Mucosa of rectum (tissue), 2 donors: ENCODE measurements around the gene SCGN.

Source experiments
- H3K27ac ChIP-seq, 2 donors: one replicate each; pipeline ENCODE4 v1.7.0; 2013; ENCODE audit warnings: inconsistent platforms in 2 of 2, low read depth in 2 of 2, low read length in 2 of 2
- H3K27me3 ChIP-seq, 2 donors: one replicate each; pipeline ENCODE4 v1.7.0; 2013; ENCODE audit warnings: low read length in 2 of 2; ENCODE audit not compliant: control insufficient read depth in 2 of 2, insufficient read depth in 2 of 2
- H3K36me3 ChIP-seq, 2 donors: one replicate each; pipeline ENCODE4 v1.7.0; 2013; ENCODE audit warnings: low read length in 2 of 2; ENCODE audit not compliant: control insufficient read depth in 2 of 2, insufficient read depth in 2 of 2
- H3K4me1 ChIP-seq, 2 donors: one replicate each; pipeline ENCODE4 v1.7.0; 2013; ENCODE audit warnings: low read length in 2 of 2, mild to moderate bottlenecking in 1 of 2; ENCODE audit not compliant: control insufficient read depth in 2 of 2, insufficient read depth in 2 of 2
- H3K4me3 ChIP-seq, 2 donors: one replicate each; pipeline ENCODE4 v1.7.0; 2013; ENCODE audit warnings: low read length in 2 of 2
- H3K9ac ChIP-seq, 2 donors: one replicate each; pipeline ENCODE4 v1.7.0; 2013; ENCODE audit warnings: low read length in 2 of 2, low read depth in 1 of 2, mild to moderate bottlenecking in 1 of 2
- H3K9me3 ChIP-seq, 2 donors: one replicate each; pipeline ENCODE4 v1.7.0; 2013; ENCODE audit warnings: low read length in 2 of 2; ENCODE audit not compliant: control insufficient read depth in 2 of 2
- donor health status: healthy.
- donor health status: Normal muscosa, but diverticular disease.

The SCGN gene

GRCh38 chr6:25697537-25698340 lies 45.7 kb downstream of the SCGN start:
- Histone ChIP-seq H3K9ac (no peak overlapping the region), H3K27ac (no peak overlapping the region), H3K4me1 (no peaks in the 10 kb centered on the region), H3K9me3 (no peaks in the 10 kb centered on the region), H3K27me3 (no peaks in the 10 kb centered on the region), H3K4me3 (no peak overlapping the region), H3K36me3 (no peaks in the 10 kb centered on the region)

DNA sequence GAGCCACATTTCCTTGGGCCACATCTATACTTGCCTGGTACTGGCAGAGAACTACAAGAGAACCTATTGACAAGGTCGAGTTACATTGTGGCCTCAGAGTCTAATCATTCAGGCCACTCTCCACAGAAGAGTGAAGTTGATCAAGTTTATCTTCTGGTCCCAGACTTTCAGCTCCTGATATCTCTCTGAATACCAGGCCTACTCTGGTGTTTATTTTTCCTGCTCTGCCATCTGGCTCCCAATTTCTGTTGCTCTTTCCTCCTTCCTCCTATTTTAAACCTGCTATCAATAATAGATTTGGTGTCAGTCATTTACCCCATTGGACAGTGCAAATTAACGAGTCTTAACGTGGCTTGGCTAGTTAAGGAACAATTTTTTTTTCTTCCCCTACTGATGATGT lies 46.6 kb downstream of the SCGN start:
- Histone ChIP-seq H3K27me3 (no peaks in the 10 kb centered on the region), H3K4me1 (no peaks in the 10 kb centered on the region), H3K9ac (no peak overlapping the region), H3K9me3 (no peaks in the 10 kb centered on the region), H3K36me3 (no peaks in the 10 kb centered on the region), H3K27ac (no peak overlapping the region), H3K4me3 (no peak overlapping the region)

DNA sequence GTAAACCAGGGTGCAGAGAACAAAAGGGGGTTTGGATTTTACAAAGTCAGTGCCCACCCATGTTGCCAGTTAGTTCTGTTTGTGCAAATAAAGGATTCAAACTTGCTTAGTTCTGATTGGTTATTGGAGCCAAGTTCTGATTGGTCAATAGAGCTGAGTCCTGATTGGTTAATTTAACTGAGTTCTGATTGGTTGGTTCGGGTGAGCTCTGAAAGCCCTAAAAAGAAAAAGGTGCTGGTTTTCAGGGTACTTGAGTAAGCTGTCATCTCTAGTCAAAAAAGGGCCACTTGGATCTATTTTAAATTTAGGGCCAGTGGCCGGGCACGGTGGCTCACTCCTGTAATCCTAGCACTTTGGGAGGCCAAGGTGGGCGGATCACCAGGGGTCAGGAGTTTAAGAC lies 47.6 kb downstream of the SCGN start:
- no peaks in the 10 kb centered on the region for H3K36me3 ChIP-seq
- H3K27ac ChIP-seq: no peak overlapping the region
- no peaks in the 10 kb centered on the region for H3K27me3 ChIP-seq
- no peaks in the 10 kb centered on the region for H3K9me3 ChIP-seq
- H3K4me3 ChIP-seq: no peak overlapping the region
- no peaks in the 10 kb centered on the region for H3K4me1 ChIP-seq
- H3K9ac ChIP-seq: no peak overlapping the region

DNA sequence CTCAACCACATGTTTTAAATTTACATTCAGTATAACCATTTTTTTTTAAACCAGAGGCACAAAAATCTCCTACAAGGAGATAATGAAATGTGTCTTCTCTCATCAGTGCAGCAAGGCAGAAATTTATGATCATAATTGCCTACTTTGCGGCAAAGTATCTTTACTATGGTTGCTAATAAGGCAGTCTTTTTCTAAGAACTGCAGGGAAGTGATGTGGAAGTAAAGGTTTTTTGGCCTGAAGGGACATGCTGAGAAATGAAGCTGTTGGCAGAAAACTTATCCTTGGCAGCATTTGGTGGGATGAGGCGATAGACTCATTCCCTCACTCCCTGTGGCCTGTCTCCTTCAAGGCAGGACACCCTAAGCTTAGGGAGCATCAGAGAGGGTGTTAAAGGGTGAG lies 48.7 kb downstream of the SCGN start:
- no peaks in the 10 kb centered on the region for H3K9me3 ChIP-seq
- H3K4me1 ChIP-seq: no peaks in the 10 kb centered on the region
- H3K27me3 ChIP-seq: no peaks in the 10 kb centered on the region
- H3K9ac ChIP-seq: no peak overlapping the region
- H3K27ac ChIP-seq: no peak overlapping the region
- H3K4me3 ChIP-seq: no peak overlapping the region
- no peaks in the 10 kb centered on the region for H3K36me3 ChIP-seq

DNA sequence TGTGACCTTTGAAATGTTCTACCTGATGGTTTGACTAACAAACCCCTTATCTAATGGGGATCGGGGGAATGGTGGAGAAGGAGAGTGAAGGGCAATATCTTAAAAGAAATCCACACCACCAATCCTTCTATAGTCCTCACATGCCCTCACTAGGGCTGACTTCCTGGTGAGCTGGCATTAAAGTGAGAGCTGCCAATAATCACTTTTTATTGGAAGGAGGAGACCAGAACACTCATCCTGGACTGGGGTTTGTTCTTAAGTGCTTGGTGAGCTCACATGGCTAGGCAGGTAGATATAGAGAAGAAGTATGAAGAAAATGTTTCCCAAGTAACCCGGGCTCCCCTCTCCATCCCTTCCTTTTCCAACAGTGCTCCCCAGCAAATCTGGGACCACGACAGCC lies 49.8 kb downstream of the SCGN start:
- H3K27ac ChIP-seq: no peak overlapping the region
- H3K4me1 ChIP-seq: no peaks in the 10 kb centered on the region
- H3K9ac ChIP-seq: no peak overlapping the region
- no peaks in the 10 kb centered on the region for H3K9me3 ChIP-seq
- H3K27me3 ChIP-seq: no peaks in the 10 kb centered on the region
- no peak overlapping the region for H3K4me3 ChIP-seq
- H3K36me3 ChIP-seq: no peaks in the 10 kb centered on the region

- H3K9ac ChIP-seq: no peak overlapping the region
- no peak overlapping the region for H3K4me3 ChIP-seq
- no peaks in the 10 kb centered on the region for H3K4me1 ChIP-seq
- H3K27ac ChIP-seq: no peak overlapping the region
- no peaks in the 10 kb centered on the region for H3K36me3 ChIP-seq
- no peaks in the 10 kb centered on the region for H3K27me3 ChIP-seq
- no peaks in the 10 kb centered on the region for H3K9me3 ChIP-seq
Observed at GRCh38 chr6:25703005-25703404, 51.0 kb downstream of the SCGN start.

- H3K36me3 ChIP-seq: no peaks in the 10 kb centered on the region
- H3K9me3 ChIP-seq: no peaks in the 10 kb centered on the region
- H3K9ac ChIP-seq: no peak overlapping the region
- H3K4me1 ChIP-seq: no peaks in the 10 kb centered on the region
- H3K4me3 ChIP-seq: no peak overlapping the region
- no peak overlapping the region for H3K27ac ChIP-seq
- no peaks in the 10 kb centered on the region for H3K27me3 ChIP-seq
Observed at GRCh38 chr6:25704001-25704400, 52.0 kb downstream of the SCGN start.

DNA sequence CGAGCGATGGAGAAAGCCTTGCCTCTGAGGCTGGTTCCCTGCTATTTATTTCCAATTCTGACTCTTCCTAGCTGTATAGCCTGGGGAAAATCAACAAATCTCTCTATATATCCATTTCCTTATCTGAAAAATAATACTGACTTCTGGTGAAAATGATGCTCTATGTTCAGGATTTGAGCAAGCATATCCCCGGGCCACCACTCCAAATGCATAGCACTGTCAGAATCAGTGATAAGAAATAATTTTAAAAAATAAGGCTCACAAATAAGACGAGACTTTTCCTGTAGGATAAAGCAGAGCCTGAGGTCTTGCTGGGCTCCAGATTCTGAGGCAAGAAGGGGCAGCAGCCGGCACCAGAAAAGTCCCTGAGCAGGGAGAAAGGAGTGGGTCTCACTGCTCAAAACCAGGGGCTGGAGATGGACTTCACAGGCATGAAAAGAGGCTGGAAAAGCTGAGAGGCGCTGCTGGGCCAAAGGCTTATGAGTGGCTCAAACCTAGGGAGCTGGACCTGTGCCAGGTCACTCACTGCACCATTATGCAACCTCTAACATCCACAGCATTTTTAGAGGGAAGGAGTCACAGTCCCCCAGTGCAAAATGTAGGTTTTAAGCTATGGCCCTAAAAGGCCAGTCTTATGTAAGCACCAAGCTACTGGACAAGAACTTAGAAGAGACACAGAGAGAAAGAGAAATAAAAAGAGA lies 54.4 kb downstream of the SCGN start:
- Histone ChIP-seq H3K4me3 (no peak overlapping the region), H3K36me3 (no peaks in the 10 kb centered on the region), H3K9ac (no peak overlapping the region), H3K27me3 (no peaks in the 10 kb centered on the region), H3K4me1 (no peaks in the 10 kb centered on the region), H3K27ac (no peak overlapping the region), H3K9me3 (no peaks in the 10 kb centered on the region)

DNA sequence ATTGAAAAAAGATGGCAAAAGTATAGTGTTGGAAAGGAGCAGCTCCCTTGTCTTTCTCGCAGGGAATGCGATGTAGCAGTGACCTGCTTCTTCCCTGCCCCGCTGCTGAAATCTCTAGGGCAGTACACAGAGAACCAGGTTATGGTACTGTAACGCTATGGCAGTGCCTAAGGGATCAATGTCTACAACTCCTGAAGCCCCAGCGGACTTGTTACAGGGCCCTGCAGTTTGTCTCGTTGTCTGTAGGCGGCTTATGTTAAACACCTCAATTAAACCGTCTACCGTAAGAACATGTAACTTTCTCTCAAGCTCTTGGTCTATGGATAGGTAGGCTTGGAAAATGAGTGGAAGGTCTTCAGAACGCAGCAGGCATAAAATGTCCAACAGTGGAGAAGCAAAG lies 57.7 kb downstream of the SCGN start:
- Histone ChIP-seq H3K27ac (no peak overlapping the region), H3K27me3 (no peaks in the 10 kb centered on the region), H3K4me3 (no peak overlapping the region), H3K4me1 (no peaks in the 10 kb centered on the region), H3K36me3 (no peaks in the 10 kb centered on the region), H3K9ac (no peak overlapping the region), H3K9me3 (no peaks in the 10 kb centered on the region)

DNA sequence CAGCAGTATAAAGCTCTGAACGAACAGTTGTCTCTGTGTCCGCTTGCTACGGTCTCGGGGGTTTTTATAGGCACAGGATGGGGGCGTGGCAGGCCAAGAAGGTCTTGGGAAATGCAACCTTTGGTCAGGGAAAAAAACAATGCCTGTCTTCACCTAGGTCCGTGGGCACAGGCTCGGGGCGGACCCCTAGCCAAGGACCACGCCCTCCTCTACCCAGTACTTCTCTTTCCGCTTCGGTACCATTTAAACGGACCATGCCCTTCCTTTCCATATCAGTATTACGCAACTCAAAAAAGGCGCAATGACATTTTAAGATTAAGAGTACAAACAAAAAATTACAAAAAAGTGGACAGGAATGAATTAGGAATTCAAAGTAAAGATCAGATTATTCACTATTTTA lies 58.3 kb downstream of the SCGN start:
- no peaks in the 10 kb centered on the region for H3K27me3 ChIP-seq
- H3K4me3 ChIP-seq: no peak overlapping the region
- no peak overlapping the region for H3K27ac ChIP-seq
- H3K36me3 ChIP-seq: no peaks in the 10 kb centered on the region
- H3K9me3 ChIP-seq: no peaks in the 10 kb centered on the region
- H3K9ac ChIP-seq: no peak overlapping the region
- no peaks in the 10 kb centered on the region for H3K4me1 ChIP-seq
